Mammary epithelial cell (primary cell): Measurements from ENCODE around the gene WDR81.

Experiments
- EZH2 ChIP-seq: IDR thresholded peaks from 2 replicates; pipeline ENCODE4 v1.6.1; 2012; ENCODE audit warnings: low read length, inconsistent platforms, borderline replicate concordance
- TF ChIP-seq, protein P1 (sequence below), 2 donors: IDR thresholded peaks in 1 of 2; conservative IDR thresholded peaks in 1 of 2; 2 replicates each; pipeline ENCODE4 v1.5.1; 2011 to 2012; ENCODE audit warnings: inconsistent platforms in 2 of 2, low read length in 2 of 2, mild to moderate bottlenecking in 2 of 2, control low read depth in 1 of 2, low read depth in 1 of 2; ENCODE audit not compliant: insufficient read depth in 1 of 2; ENCODE audit errors: extremely low read depth in 1 of 2

- no peak for TF ChIP-seq EZH2
- TF ChIP-seq, protein P1, sequence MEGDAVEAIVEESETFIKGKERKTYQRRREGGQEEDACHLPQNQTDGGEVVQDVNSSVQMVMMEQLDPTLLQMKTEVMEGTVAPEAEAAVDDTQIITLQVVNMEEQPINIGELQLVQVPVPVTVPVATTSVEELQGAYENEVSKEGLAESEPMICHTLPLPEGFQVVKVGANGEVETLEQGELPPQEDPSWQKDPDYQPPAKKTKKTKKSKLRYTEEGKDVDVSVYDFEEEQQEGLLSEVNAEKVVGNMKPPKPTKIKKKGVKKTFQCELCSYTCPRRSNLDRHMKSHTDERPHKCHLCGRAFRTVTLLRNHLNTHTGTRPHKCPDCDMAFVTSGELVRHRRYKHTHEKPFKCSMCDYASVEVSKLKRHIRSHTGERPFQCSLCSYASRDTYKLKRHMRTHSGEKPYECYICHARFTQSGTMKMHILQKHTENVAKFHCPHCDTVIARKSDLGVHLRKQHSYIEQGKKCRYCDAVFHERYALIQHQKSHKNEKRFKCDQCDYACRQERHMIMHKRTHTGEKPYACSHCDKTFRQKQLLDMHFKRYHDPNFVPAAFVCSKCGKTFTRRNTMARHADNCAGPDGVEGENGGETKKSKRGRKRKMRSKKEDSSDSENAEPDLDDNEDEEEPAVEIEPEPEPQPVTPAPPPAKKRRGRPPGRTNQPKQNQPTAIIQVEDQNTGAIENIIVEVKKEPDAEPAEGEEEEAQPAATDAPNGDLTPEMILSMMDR (conservative IDR thresholded peaks at IDR 0.05 in 1 of 2, IDR thresholded peaks at IDR 0.05 in 1 of 2; ENCODE audit: extremely low read depth in 1 of 2, insufficient read depth in 1 of 2, low read depth in 1 of 2, low read length in 2 of 2) = no peak
These were observed 41.1 kb downstream of the WDR81 start for GRCh38 chr17:1765576-1765975.
